Measurements from ENCODE around the gene FAM193A. TPM values are rescaled to one million over a fixed set of nuclear protein-coding genes. Genes with fewer than 3 reads are reported as not detected.

FAM193A gene
- total and polyA plus RNA-seq, 2 experiments from 2014 or later, result 12.0 to 22.9 TPM

DNA sequence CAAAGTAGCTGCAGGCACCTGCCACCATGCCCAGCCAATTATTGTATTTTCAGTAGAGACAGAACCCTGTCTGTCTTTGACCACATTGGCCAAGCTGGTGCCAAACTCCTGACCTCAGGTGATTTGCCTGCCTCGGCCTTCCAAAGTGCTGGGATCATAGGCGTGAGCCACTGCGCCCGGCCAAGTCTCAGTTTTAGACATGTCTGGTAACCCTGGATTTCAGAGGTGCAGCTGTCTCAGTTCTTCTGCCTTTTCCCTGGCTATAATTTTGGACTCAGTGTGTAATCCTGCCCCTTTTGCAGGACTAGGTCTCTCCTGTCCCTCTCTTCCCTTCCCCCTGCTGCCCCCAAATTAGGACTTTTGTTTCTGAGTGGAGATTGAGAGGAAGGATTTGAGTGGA lies 46.6 kb downstream of the FAM193A start:
- DNase-seq (ENCODE audit: low spot score) (no peak), ATAC-seq (no peak)
- Histone ChIP-seq H2AFZ (no peak overlapping the region), H4K20me1 (replicated peaks; ENCODE audit: insufficient read depth) (peaks cover 65% of the 10 kb centered on the region), H3K79me2 (replicated peaks; ENCODE audit: insufficient read depth) (peaks cover 100% of the 10 kb centered on the region), H3K27me3 (ENCODE audit: insufficient read depth) (no peaks in the 10 kb centered on the region), H3F3A (replicated peaks; ENCODE audit: low read depth) (no peaks in the 10 kb centered on the region; the same call in 1 of the 2 replicates), H3K4me3 (no peak overlapping the region), H3K36me3 (ENCODE audit: insufficient read depth) (no peaks in the 10 kb centered on the region), H3K9me2 (ENCODE audit: insufficient read depth) (no peaks in the 10 kb centered on the region), H3K4me2 (peak overlapping the region; percentile 36; the same call in 1 of the 2 replicates), H3K27ac (ENCODE audit: low read depth) (peak overlapping the region; percentile 61; the same call in 1 of the 2 replicates), H3K4me1 (ENCODE audit: insufficient read depth) (peaks cover 22% of the 10 kb centered on the region)
- Mint-ChIP-seq H3K4me3 (no peak overlapping the region), H3K9me3 (peaks cover 16% of the 10 kb centered on the region; the same call in 2 of the 3 replicates), H3K4me1 (peaks cover 34% of the 10 kb centered on the region), H3K27ac (peak overlapping the region; percentile 6), H3K36me3 (ENCODE audit: low read depth) (peaks cover 17% of the 10 kb centered on the region), H3K27me3 (ENCODE audit: insufficient read depth, low read depth, poor library complexity) (peaks cover 5% of the 10 kb centered on the region)
- TF ChIP-seq POLR2AphosphoS5 (IDR thresholded peaks at IDR 0.05; ENCODE audit: low read depth) (no peak), JUNB (IDR thresholded peaks at IDR 0.05; ENCODE audit: unreplicated experiment) (no peak), CREB1 (CRISPR knock-in tag; IDR thresholded peaks at IDR 0.05; ENCODE audit: low read depth) (no peak), STAT1 (IDR thresholded peaks at IDR 0.05; ENCODE audit: unreplicated experiment) (no peak), ZNF331 (CRISPR knock-in tag; IDR thresholded peaks at IDR 0.05; ENCODE audit: low read depth) (no peak), ETS1 (IDR thresholded peaks at IDR 0.05) (no peak), EZH2phosphoT487 (IDR thresholded peaks at IDR 0.05; ENCODE audit: unreplicated experiment) (no peak), ZNF114 (CRISPR knock-in tag; IDR thresholded peaks at IDR 0.05) (no peak), EZH2 (IDR thresholded peaks at IDR 0.05; ENCODE audit: low read depth, unreplicated experiment) (no peak), NANOG (IDR thresholded peaks at IDR 0.05; ENCODE audit: borderline replicate concordance) (no peak)
- TF ChIP-seq, protein P1, sequence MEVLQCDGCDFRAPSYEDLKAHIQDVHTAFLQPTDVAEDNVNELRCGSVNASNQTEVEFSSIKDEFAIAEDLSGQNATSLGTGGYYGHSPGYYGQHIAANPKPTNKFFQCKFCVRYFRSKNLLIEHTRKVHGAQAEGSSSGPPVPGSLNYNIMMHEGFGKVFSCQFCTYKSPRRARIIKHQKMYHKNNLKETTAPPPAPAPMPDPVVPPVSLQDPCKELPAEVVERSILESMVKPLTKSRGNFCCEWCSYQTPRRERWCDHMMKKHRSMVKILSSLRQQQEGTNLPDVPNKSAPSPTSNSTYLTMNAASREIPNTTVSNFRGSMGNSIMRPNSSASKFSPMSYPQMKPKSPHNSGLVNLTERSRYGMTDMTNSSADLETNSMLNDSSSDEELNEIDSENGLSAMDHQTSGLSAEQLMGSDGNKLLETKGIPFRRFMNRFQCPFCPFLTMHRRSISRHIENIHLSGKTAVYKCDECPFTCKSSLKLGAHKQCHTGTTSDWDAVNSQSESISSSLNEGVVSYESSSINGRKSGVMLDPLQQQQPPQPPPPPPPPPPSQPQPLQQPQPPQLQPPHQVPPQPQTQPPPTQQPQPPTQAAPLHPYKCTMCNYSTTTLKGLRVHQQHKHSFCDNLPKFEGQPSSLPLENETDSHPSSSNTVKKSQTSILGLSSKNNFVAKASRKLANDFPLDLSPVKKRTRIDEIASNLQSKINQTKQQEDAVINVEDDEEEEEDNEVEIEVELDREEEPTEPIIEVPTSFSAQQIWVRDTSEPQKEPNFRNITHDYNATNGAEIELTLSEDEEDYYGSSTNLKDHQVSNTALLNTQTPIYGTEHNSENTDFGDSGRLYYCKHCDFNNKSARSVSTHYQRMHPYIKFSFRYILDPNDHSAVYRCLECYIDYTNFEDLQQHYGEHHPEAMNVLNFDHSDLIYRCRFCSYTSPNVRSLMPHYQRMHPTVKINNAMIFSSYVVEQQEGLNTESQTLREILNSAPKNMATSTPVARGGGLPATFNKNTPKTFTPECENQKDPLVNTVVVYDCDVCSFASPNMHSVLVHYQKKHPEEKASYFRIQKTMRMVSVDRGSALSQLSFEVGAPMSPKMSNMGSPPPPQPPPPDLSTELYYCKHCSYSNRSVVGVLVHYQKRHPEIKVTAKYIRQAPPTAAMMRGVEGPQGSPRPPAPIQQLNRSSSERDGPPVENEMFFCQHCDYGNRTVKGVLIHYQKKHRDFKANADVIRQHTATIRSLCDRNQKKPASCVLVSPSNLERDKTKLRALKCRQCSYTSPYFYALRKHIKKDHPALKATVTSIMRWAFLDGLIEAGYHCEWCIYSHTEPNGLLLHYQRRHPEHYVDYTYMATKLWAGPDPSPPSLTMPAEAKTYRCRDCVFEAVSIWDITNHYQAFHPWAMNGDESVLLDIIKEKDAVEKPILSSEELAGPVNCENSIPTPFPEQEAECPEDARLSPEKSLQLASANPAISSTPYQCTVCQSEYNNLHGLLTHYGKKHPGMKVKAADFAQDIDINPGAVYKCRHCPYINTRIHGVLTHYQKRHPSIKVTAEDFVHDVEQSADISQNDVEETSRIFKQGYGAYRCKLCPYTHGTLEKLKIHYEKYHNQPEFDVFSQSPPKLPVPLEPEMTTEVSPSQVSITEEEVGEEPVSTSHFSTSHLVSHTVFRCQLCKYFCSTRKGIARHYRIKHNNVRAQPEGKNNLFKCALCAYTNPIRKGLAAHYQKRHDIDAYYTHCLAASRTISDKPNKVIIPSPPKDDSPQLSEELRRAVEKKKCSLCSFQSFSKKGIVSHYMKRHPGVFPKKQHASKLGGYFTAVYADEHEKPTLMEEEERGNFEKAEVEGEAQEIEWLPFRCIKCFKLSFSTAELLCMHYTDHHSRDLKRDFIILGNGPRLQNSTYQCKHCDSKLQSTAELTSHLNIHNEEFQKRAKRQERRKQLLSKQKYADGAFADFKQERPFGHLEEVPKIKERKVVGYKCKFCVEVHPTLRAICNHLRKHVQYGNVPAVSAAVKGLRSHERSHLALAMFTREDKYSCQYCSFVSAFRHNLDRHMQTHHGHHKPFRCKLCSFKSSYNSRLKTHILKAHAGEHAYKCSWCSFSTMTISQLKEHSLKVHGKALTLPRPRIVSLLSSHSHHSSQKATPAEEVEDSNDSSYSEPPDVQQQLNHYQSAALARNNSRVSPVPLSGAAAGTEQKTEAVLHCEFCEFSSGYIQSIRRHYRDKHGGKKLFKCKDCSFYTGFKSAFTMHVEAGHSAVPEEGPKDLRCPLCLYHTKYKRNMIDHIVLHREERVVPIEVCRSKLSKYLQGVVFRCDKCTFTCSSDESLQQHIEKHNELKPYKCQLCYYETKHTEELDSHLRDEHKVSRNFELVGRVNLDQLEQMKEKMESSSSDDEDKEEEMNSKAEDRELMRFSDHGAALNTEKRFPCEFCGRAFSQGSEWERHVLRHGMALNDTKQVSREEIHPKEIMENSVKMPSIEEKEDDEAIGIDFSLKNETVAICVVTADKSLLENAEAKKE (CRISPR knock-in tag; IDR thresholded peaks at IDR 0.05), result no peak
- TF ChIP-seq, protein P2, sequence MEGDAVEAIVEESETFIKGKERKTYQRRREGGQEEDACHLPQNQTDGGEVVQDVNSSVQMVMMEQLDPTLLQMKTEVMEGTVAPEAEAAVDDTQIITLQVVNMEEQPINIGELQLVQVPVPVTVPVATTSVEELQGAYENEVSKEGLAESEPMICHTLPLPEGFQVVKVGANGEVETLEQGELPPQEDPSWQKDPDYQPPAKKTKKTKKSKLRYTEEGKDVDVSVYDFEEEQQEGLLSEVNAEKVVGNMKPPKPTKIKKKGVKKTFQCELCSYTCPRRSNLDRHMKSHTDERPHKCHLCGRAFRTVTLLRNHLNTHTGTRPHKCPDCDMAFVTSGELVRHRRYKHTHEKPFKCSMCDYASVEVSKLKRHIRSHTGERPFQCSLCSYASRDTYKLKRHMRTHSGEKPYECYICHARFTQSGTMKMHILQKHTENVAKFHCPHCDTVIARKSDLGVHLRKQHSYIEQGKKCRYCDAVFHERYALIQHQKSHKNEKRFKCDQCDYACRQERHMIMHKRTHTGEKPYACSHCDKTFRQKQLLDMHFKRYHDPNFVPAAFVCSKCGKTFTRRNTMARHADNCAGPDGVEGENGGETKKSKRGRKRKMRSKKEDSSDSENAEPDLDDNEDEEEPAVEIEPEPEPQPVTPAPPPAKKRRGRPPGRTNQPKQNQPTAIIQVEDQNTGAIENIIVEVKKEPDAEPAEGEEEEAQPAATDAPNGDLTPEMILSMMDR (conservative IDR thresholded peaks at IDR 0.05; ENCODE audit: low read depth in 2 of 2), result no peak
- TF ChIP-seq, protein P3, sequence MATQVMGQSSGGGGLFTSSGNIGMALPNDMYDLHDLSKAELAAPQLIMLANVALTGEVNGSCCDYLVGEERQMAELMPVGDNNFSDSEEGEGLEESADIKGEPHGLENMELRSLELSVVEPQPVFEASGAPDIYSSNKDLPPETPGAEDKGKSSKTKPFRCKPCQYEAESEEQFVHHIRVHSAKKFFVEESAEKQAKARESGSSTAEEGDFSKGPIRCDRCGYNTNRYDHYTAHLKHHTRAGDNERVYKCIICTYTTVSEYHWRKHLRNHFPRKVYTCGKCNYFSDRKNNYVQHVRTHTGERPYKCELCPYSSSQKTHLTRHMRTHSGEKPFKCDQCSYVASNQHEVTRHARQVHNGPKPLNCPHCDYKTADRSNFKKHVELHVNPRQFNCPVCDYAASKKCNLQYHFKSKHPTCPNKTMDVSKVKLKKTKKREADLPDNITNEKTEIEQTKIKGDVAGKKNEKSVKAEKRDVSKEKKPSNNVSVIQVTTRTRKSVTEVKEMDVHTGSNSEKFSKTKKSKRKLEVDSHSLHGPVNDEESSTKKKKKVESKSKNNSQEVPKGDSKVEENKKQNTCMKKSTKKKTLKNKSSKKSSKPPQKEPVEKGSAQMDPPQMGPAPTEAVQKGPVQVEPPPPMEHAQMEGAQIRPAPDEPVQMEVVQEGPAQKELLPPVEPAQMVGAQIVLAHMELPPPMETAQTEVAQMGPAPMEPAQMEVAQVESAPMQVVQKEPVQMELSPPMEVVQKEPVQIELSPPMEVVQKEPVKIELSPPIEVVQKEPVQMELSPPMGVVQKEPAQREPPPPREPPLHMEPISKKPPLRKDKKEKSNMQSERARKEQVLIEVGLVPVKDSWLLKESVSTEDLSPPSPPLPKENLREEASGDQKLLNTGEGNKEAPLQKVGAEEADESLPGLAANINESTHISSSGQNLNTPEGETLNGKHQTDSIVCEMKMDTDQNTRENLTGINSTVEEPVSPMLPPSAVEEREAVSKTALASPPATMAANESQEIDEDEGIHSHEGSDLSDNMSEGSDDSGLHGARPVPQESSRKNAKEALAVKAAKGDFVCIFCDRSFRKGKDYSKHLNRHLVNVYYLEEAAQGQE (IDR thresholded peaks at IDR 0.05; ENCODE audit: unreplicated experiment), result no peak
